ENCODE measurements around the gene RAD51AP2. TPM values are rescaled to one million over a fixed set of nuclear protein-coding genes. Genes with fewer than 3 reads are reported as not detected.

RAD51AP2 gene
- total and polyA plus RNA-seq, 2 donors (not counting 3 experiments of a cell fraction or from before 2014, with no cell fraction given), result not detected

DNA sequence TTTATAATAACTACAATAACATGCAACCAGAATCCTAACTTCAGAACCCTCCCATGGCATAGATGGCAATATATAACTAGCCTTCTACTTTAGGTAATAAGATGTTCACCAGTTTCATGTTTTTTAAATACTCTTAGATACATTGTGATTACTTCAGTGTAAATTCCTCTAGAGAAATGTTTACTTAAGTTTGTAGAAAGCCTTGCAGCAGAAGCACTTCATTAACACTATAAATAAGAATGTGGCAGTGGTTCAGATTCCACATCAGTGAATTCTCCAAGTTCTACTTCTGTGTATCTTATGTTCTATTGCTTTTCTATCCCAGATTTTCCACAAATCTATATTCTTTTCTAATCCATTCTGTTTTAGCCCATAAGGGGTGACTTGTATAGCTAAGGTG is 1.2 kb upstream of the RAD51AP2 start:
- H3K4me2 ChIP-seq (ENCODE audit: insufficient read depth, low read length), result no peak overlapping the region
- no peaks in the 10 kb centered on the region for H3K79me2 ChIP-seq (ENCODE audit: control insufficient read depth, insufficient read depth, low read length)
- FAIRE-seq (no peak), DNase-seq (ENCODE audit: low read depth, low spot score) (no peak)
- TF ChIP-seq EZH2 (IDR thresholded peaks at IDR 0.05; ENCODE audit: borderline replicate concordance, low read depth, low read length, severe bottlenecking) (no peak), MYC (IDR thresholded peaks at IDR 0.05; ENCODE audit: low read depth, low read length) (no peak), POLR2AphosphoS5 (IDR thresholded peaks at IDR 0.05; ENCODE audit: insufficient read depth, low read depth, low read length) (no peak), POLR2A (IDR thresholded peaks at IDR 0.05; ENCODE audit: low read depth, low read length) (no peak), JUN (IDR thresholded peaks at IDR 0.05; ENCODE audit: borderline replicate concordance, insufficient read depth, insufficient read length, low read depth) (no peak), FOS (IDR thresholded peaks at IDR 0.05; ENCODE audit: borderline replicate concordance, insufficient read depth, low read length) (no peak), GATA2 (IDR thresholded peaks at IDR 0.05; ENCODE audit: insufficient read depth, insufficient read length, low read depth, low read length) (no peak)
- TF ChIP-seq, protein P1, sequence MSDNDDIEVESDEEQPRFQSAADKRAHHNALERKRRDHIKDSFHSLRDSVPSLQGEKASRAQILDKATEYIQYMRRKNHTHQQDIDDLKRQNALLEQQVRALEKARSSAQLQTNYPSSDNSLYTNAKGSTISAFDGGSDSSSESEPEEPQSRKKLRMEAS (IDR thresholded peaks at IDR 0.05; ENCODE audit: insufficient read depth, insufficient read length), result no peak
- TF ChIP-seq, protein P2, sequence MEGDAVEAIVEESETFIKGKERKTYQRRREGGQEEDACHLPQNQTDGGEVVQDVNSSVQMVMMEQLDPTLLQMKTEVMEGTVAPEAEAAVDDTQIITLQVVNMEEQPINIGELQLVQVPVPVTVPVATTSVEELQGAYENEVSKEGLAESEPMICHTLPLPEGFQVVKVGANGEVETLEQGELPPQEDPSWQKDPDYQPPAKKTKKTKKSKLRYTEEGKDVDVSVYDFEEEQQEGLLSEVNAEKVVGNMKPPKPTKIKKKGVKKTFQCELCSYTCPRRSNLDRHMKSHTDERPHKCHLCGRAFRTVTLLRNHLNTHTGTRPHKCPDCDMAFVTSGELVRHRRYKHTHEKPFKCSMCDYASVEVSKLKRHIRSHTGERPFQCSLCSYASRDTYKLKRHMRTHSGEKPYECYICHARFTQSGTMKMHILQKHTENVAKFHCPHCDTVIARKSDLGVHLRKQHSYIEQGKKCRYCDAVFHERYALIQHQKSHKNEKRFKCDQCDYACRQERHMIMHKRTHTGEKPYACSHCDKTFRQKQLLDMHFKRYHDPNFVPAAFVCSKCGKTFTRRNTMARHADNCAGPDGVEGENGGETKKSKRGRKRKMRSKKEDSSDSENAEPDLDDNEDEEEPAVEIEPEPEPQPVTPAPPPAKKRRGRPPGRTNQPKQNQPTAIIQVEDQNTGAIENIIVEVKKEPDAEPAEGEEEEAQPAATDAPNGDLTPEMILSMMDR (IDR thresholded peaks at IDR 0.05; ENCODE audit: extremely low read depth in 1 of 2, insufficient read depth in 1 of 2, low read depth in 1 of 2, low read length in 2 of 2), result no peak
- peaks cover 0 to 47% of the 10 kb centered on the region in 2 experiments for H3K27me3 ChIP-seq (ENCODE audit: control insufficient read depth in 2 of 2, insufficient read depth in 2 of 2, low read length in 2 of 2)
- intact Hi-C loops (cut with micrococcal nuclease) (loop anchor here (2.0 kb wide), 1 partner anchor 15 kb away; no protein-coding TSS in a partner anchor), dilution Hi-C loops (cut with MboI; ENCODE audit: extremely low pct_ligation_motif_present, low sequenced_read_pairs) (no loop called here)
- H3K27ac ChIP-seq (ENCODE audit: insufficient read depth, low read depth, low read length), result no peak overlapping the region
- no TSS peak for BruUV-seq (replicated peaks)
- no peaks in the 10 kb centered on the region for H3K9me1 ChIP-seq (replicated peaks; ENCODE audit: control insufficient read depth, extremely low read depth, insufficient read depth, low read length)
- H3K9me3 ChIP-seq (replicated peaks; ENCODE audit: control insufficient read depth, insufficient read depth, low read length), result no peaks in the 10 kb centered on the region
- peaks cover 2% of the 10 kb centered on the region for H3K4me1 ChIP-seq (ENCODE audit: control insufficient read depth, extremely low read depth, insufficient read depth, low read length)
- ChIA-PET CTCF (no interaction called here), POLR2A (no interaction called here)
- no peak overlapping the region for H3K4me3 ChIP-seq (replicated peaks in 1 of 3; ENCODE audit: insufficient read depth in 1 of 3, low read depth in 1 of 3, low read length in 3 of 3)
- H3K36me3 ChIP-seq (ENCODE audit: control insufficient read depth in 2 of 2, extremely low read depth in 1 of 2, insufficient read depth in 2 of 2, low read length in 2 of 2), result no peaks in the 10 kb centered on the region
- H3K9ac ChIP-seq (replicated peaks; ENCODE audit: extremely low read depth, insufficient read depth, low read length), result no peak overlapping the region
- H4K20me1 ChIP-seq (replicated peaks; ENCODE audit: control insufficient read depth, extremely low read depth, insufficient read depth, low read length), result no peaks in the 10 kb centered on the region
- H2AFZ ChIP-seq (ENCODE audit: low read depth, low read length), result no peak overlapping the region
